ENCODE data around the gene MXRA7.

DNA sequence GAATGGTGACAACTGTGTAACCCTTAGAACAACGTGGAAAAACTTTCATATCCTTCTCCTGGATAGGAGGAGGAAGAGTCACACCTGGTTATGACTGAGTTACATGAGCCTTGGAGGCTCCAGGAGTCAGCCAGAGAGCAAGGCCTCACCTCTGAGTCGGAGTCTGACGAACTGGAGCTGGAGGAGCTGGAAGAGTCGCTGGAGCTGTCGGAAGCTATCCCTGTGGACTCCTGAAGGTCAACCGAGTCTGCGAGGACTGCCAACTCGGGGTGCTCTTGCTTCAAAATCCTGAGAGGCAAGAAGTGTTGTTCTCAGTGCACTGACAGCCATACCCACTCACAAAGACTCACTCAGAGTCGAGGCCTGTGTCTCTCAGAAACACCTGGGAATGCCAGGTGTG lies 9.4 kb upstream of the MXRA7 start:
- TF ChIP-seq KLF9 (tag by site-specific recombination; IDR thresholded peaks at IDR 0.05; ENCODE audit: low read depth) (no peak), SP7 (tag by site-specific recombination; IDR thresholded peaks at IDR 0.05) (no peak), KLF16 (tag by site-specific recombination; IDR thresholded peaks at IDR 0.05) (no peak)

Data from HEK293 (cell line).